WTC11 (cell line): ENCODE measurements around the gene TMEM59L. TPM values are rescaled to one million over a fixed set of nuclear protein-coding genes. Genes with fewer than 3 reads are reported as not detected.

ENCODE experiments used
- ARID4B ChIP-seq: sonication (generic); formaldehyde crosslinking; IDR thresholded peaks from 2 replicates; pipeline ENCODE4 v1.8.0; 2023; ENCODE audit warnings: missing genetic modification reagents, mild to moderate bottlenecking, borderline replicate concordance
- CBFB ChIP-seq: sonication (generic); formaldehyde crosslinking; IDR thresholded peaks from 2 replicates; pipeline ENCODE4 v1.8.1; 2022; ENCODE audit warnings: mild to moderate bottlenecking, low read depth, missing genetic modification reagents
- CREB1 ChIP-seq: sonication (generic); formaldehyde crosslinking; IDR thresholded peaks from 2 replicates; pipeline ENCODE4 v1.8.0; 2023; ENCODE audit warnings: mild to moderate bottlenecking, missing genetic modification reagents
- ELF4 ChIP-seq: sonication (generic); formaldehyde crosslinking; IDR thresholded peaks from 2 replicates; pipeline ENCODE4 v1.8.1; 2022; ENCODE audit warnings: low read depth, mild to moderate bottlenecking, moderate library complexity, missing genetic modification reagents
- FOXJ3 ChIP-seq: sonication (generic); formaldehyde crosslinking; IDR thresholded peaks from 2 replicates; pipeline ENCODE4 v1.9.0; 2021; ENCODE audit warnings: missing genetic modification reagents, mild to moderate bottlenecking, borderline replicate concordance
- FOXP4 ChIP-seq: sonication (generic); formaldehyde crosslinking; IDR thresholded peaks from 2 replicates; pipeline ENCODE4 v1.8.0; 2022; ENCODE audit warnings: mild to moderate bottlenecking, missing genetic modification reagents
- JUN ChIP-seq: sonication (generic); formaldehyde crosslinking; IDR thresholded peaks from 2 replicates; pipeline ENCODE4 v1.8.0; 2023; ENCODE audit warnings: mild to moderate bottlenecking, missing genetic modification reagents
- MXD4 ChIP-seq: fragments of 250-450 bp; sonication (Bioruptor Pico); IDR thresholded peaks from 2 replicates; pipeline ENCODE4 v1.8.0; 2021; ENCODE audit warnings: mild to moderate bottlenecking, moderate library complexity, borderline replicate concordance
- MYBL2 ChIP-seq: sonication (generic); formaldehyde crosslinking; IDR thresholded peaks from 2 replicates; pipeline ENCODE4 v1.8.1; 2023; ENCODE audit warnings: mild to moderate bottlenecking, moderate library complexity, missing genetic modification reagents
- RORB ChIP-seq: fragments of 250-450 bp; sonication (Bioruptor Pico); IDR thresholded peaks from 2 replicates; pipeline ENCODE4 v1.9.0; 2021; ENCODE audit warnings: mild to moderate bottlenecking
- SMAD3 ChIP-seq: sonication (generic); formaldehyde crosslinking; IDR thresholded peaks from 2 replicates; pipeline ENCODE4 v1.8.0; 2022; ENCODE audit warnings: missing genetic modification reagents, mild to moderate bottlenecking, borderline replicate concordance
- SOX15 ChIP-seq: fragments of 250-450 bp; sonication (Bioruptor Pico); IDR thresholded peaks from 2 replicates; pipeline ENCODE4 v1.9.0; 2021; ENCODE audit warnings: mild to moderate bottlenecking
- TP53 ChIP-seq: sonication (generic); formaldehyde crosslinking; IDR thresholded peaks from 2 replicates; pipeline ENCODE4 v1.8.1; 2023; ENCODE audit warnings: mild to moderate bottlenecking, missing genetic modification reagents
- USF1 ChIP-seq: sonication (generic); formaldehyde crosslinking; IDR thresholded peaks from 2 replicates; pipeline ENCODE4 v1.8.0; 2022; ENCODE audit warnings: mild to moderate bottlenecking, missing genetic modification reagents
- ZNF121 ChIP-seq: sonication (generic); formaldehyde crosslinking; IDR thresholded peaks from 2 replicates; pipeline ENCODE4 v1.8.0; 2023; ENCODE audit warnings: missing genetic modification reagents
- ZNF138 ChIP-seq: sonication (generic); formaldehyde crosslinking; conservative IDR thresholded peaks from 2 replicates; pipeline ENCODE4 v1.8.1; 2022; ENCODE audit warnings: mild to moderate bottlenecking, moderate library complexity, missing genetic modification reagents
- ZNF512 ChIP-seq: sonication (generic); formaldehyde crosslinking; IDR thresholded peaks from 2 replicates; pipeline ENCODE4 v1.8.1; 2022; ENCODE audit warnings: missing genetic modification reagents, borderline replicate concordance
- total RNA-seq: library from RNA; stranded (reverse); gene quantifications from 3 replicates; pipeline ENCODE4 v1.2.3, GENCODE V29; 2021
- TF ChIP-seq, protein P1 (sequence below): fragments of 250-450 bp; sonication (Bioruptor Pico); IDR thresholded peaks from 2 replicates; pipeline ENCODE4 v1.9.0; 2021; ENCODE audit warnings: mild to moderate bottlenecking
- TF ChIP-seq, protein P2 (sequence below): sonication (generic); formaldehyde crosslinking; IDR thresholded peaks from 2 replicates; pipeline ENCODE4 v1.8.1; 2023; ENCODE audit warnings: mild to moderate bottlenecking, moderate library complexity, missing genetic modification reagents
- TF ChIP-seq, protein P3 (sequence below): fragments of 200-600 bp; IDR thresholded peaks from 2 replicates; pipeline ENCODE4 v1.8.0; 2022; ENCODE audit warnings: antibody characterized with exemption
- TF ChIP-seq, protein P4 (sequence below): fragments of 250-450 bp; sonication (Bioruptor Pico); IDR thresholded peaks from 2 replicates; pipeline ENCODE4 v1.8.0; 2021; ENCODE audit warnings: mild to moderate bottlenecking

Gene TMEM59L
- total RNA-seq, 1 experiment from 2014 or later = 14.8 TPM

GRCh38 chr19:18588611-18589379 lies 23.9 kb upstream of the TMEM59L start, which contains the start of gene REX1BD (continued):
- TF ChIP-seq USF1 (CRISPR knock-in tag) = 0 out of 2 replicates have a peak, but pooled peaks have one; percentile 49
- TF ChIP-seq, protein P1, sequence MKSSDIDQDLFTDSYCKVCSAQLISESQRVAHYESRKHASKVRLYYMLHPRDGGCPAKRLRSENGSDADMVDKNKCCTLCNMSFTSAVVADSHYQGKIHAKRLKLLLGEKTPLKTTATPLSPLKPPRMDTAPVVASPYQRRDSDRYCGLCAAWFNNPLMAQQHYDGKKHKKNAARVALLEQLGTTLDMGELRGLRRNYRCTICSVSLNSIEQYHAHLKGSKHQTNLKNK (CRISPR knock-in tag) = no peak
- no peak for TF ChIP-seq MXD4 (CRISPR knock-in tag)
- TF ChIP-seq, protein P2, sequence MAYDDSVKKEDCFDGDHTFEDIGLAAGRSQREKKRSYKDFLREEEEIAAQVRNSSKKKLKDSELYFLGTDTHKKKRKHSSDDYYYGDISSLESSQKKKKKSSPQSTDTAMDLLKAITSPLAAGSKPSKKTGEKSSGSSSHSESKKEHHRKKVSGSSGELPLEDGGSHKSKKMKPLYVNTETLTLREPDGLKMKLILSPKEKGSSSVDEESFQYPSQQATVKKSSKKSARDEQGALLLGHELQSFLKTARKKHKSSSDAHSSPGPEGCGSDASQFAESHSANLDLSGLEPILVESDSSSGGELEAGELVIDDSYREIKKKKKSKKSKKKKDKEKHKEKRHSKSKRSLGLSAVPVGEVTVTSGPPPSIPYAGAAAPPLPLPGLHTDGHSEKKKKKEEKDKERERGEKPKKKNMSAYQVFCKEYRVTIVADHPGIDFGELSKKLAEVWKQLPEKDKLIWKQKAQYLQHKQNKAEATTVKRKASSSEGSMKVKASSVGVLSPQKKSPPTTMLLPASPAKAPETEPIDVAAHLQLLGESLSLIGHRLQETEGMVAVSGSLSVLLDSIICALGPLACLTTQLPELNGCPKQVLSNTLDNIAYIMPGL = peak; percentile 99
- TF ChIP-seq CREB1 = no peak
- no peak for TF ChIP-seq FOXJ3 (CRISPR knock-in tag)
- peak; percentile 90 for TF ChIP-seq ZNF138
- peak; percentile 88 for TF ChIP-seq JUN
- TF ChIP-seq ELF4 (CRISPR knock-in tag) = peak; percentile 91; the same call in 1 of the 2 replicates
- TF ChIP-seq SMAD3 (CRISPR knock-in tag) = 0 out of 2 replicates have a peak, but pooled peaks have one; percentile 54
- TF ChIP-seq, protein P3, sequence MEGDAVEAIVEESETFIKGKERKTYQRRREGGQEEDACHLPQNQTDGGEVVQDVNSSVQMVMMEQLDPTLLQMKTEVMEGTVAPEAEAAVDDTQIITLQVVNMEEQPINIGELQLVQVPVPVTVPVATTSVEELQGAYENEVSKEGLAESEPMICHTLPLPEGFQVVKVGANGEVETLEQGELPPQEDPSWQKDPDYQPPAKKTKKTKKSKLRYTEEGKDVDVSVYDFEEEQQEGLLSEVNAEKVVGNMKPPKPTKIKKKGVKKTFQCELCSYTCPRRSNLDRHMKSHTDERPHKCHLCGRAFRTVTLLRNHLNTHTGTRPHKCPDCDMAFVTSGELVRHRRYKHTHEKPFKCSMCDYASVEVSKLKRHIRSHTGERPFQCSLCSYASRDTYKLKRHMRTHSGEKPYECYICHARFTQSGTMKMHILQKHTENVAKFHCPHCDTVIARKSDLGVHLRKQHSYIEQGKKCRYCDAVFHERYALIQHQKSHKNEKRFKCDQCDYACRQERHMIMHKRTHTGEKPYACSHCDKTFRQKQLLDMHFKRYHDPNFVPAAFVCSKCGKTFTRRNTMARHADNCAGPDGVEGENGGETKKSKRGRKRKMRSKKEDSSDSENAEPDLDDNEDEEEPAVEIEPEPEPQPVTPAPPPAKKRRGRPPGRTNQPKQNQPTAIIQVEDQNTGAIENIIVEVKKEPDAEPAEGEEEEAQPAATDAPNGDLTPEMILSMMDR = peak; percentile 85
- peak; percentile 69; the same call in 1 of the 2 replicates for TF ChIP-seq ZNF121 (CRISPR knock-in tag)
- TF ChIP-seq, protein P4, sequence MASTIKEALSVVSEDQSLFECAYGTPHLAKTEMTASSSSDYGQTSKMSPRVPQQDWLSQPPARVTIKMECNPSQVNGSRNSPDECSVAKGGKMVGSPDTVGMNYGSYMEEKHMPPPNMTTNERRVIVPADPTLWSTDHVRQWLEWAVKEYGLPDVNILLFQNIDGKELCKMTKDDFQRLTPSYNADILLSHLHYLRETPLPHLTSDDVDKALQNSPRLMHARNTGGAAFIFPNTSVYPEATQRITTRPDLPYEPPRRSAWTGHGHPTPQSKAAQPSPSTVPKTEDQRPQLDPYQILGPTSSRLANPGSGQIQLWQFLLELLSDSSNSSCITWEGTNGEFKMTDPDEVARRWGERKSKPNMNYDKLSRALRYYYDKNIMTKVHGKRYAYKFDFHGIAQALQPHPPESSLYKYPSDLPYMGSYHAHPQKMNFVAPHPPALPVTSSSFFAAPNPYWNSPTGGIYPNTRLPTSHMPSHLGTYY (CRISPR knock-in tag) = no peak
- TF ChIP-seq TP53 (CRISPR knock-in tag) = peak; percentile 82
- TF ChIP-seq ARID4B (CRISPR knock-in tag) = peak; percentile 73; the same call in 1 of the 2 replicates
- peak; percentile 98 for TF ChIP-seq CBFB
- TF ChIP-seq RORB (CRISPR knock-in tag) = no peak
- TF ChIP-seq FOXP4 = 0 out of 2 replicates have a peak, but pooled peaks have one; percentile 67
- no peak for TF ChIP-seq ZNF512 (CRISPR knock-in tag)
- peak; percentile 74 for TF ChIP-seq MYBL2 (CRISPR knock-in tag)
- no peak for TF ChIP-seq SOX15 (CRISPR knock-in tag)
